Transverse colon (tissue), 4 donors: Measurements from ENCODE around the gene OOSP3. TPM values are rescaled to one million over a fixed set of nuclear protein-coding genes. Genes with fewer than 3 reads are reported as not detected.

Experiments
- DNase-seq: peaks from one replicate; pipeline ENCODE4 v3.0.0-alpha.2; 2019
- H3K27ac ChIP-seq, 4 donors: fragments of 200-600 bp; sonication (generic); 2 replicates each; pipeline ENCODE4 v1.5.1; 2016 to 2018; ENCODE audit warnings: inconsistent platforms in 4 of 4
- H3K27me3 ChIP-seq: fragments of 200-600 bp; sonication (generic); 2 replicates; pipeline ENCODE4 v1.5.1; 2017; ENCODE audit warnings: inconsistent platforms
- H3K36me3 ChIP-seq, 4 donors: fragments of 200-600 bp; sonication (generic); 2 replicates each; pipeline ENCODE4 v1.5.1; 2017 to 2019; ENCODE audit warnings: inconsistent platforms in 4 of 4
- H3K4me1 ChIP-seq, 4 donors: fragments of 200-600 bp; sonication (generic); 2 replicates each; pipeline ENCODE4 v1.5.1; 2017 to 2020; ENCODE audit warnings: inconsistent platforms in 4 of 4
- H3K4me3 ChIP-seq, 4 donors: fragments of 200-600 bp; sonication (generic); 1 replicate in 1 of 4; 2 replicates in 3 of 4; pipeline versions ENCODE4 v1.5.1 to v1.6.1; 2017 to 2019; ENCODE audit warnings: inconsistent platforms in 4 of 4
- H3K9me3 ChIP-seq, 2 donors: fragments of 200-600 bp; sonication (generic); 2 replicates each; pipeline ENCODE4 v1.5.1; 2017 to 2019; ENCODE audit warnings: inconsistent platforms in 2 of 2
- EP300 ChIP-seq: sonication (generic); formaldehyde crosslinking; IDR thresholded peaks from one replicate; pipeline ENCODE4 v1.6.1; 2017; ENCODE audit warnings: antibody characterized with exemption, low read depth
- POLR2A ChIP-seq: fragments of 450-650 bp; IDR thresholded peaks from one replicate; pipeline ENCODE4 v1.6.1; 2016; ENCODE audit warnings: antibody characterized with exemption, mild to moderate bottlenecking, moderate library complexity
- POLR2AphosphoS5 ChIP-seq, 3 donors: sonication (generic); formaldehyde crosslinking; IDR thresholded peaks; one replicate each; pipeline ENCODE4 v1.6.1; 2016; ENCODE audit warnings: antibody characterized with exemption in 3 of 3
- WGBS, 2 donors: methylation state at CpG; one replicate each; pipeline ENCODE4 v1.1.5; 2018; ENCODE audit warnings: low coverage in 1 of 2; 5-methylcytosine and 5-hydroxymethylcytosine counted together
- in situ Hi-C, 4 donors: fragments of 200-750 bp; cut with MboI; loops; one replicate each; pipeline versions ENCODE4 v1.15.0 to v1.15.1; 2017; ENCODE audit warnings: low sequenced_read_pairs in 3 of 4, low pct_ligation_motif_present in 1 of 4, low pct_unique_long_range_greater_than_20kb in 1 of 4
- intact Hi-C: fragments of 100-400 bp; cut with DNase I; formaldehyde crosslinking; loops from one replicate; pipeline ENCODE4 v1.15.1; 2023; ENCODE audit warnings: low total_unique reads
- total RNA-seq, 4 donors: library from RNA; depleted of rRNA; stranded (reverse); fragments of >200 nt; gene quantifications; one replicate each; pipeline ENCODE4 v1.1.0, GENCODE V29; 2016
- TF ChIP-seq, protein P1 (sequence below), 5 experiments: fragments of 200-600 bp in 3 of 5; fragments of 450-650 bp in 2 of 5; sonication (generic) in 3 of 5; IDR thresholded peaks; 1 replicate in 2 of 5; 2 replicates in 3 of 5; pipeline ENCODE4 v1.5.1; 2016 to 2017; ENCODE audit warnings: antibody characterized with exemption in 5 of 5, inconsistent platforms in 3 of 5, mild to moderate bottlenecking in 2 of 5, moderate library complexity in 1 of 5

Gene OOSP3
- total RNA-seq, 4 donors from 2014 or later, result not detected

DNA sequence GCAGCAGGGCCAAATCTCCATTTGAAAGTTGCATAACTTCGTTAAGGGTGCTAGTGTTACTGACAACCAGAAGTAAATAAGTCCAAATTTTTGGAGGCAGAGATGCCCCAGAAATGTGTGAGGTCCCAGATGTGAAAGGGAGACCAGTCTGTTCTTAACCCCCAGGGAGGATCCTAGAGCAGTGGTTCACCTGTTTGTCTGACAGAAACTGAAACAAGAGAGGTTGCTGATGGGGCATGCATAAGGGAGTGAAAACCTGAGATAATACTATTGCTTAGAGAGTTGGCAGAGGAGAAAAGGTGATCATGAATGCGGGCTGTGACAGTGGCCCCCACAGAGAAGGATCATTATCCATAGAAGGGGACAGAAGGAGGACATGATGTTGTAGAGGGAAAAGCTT, 37.1 kb upstream of the OOSP3 start:
- in situ Hi-C loops, result loop anchor here in 1 of 4 donors (25.0 kb wide), 1 partner anchor 296 kb away; no protein-coding TSS in a partner anchor
- no peak overlapping the region for H3K4me3 ChIP-seq
- TF ChIP-seq, protein P1, sequence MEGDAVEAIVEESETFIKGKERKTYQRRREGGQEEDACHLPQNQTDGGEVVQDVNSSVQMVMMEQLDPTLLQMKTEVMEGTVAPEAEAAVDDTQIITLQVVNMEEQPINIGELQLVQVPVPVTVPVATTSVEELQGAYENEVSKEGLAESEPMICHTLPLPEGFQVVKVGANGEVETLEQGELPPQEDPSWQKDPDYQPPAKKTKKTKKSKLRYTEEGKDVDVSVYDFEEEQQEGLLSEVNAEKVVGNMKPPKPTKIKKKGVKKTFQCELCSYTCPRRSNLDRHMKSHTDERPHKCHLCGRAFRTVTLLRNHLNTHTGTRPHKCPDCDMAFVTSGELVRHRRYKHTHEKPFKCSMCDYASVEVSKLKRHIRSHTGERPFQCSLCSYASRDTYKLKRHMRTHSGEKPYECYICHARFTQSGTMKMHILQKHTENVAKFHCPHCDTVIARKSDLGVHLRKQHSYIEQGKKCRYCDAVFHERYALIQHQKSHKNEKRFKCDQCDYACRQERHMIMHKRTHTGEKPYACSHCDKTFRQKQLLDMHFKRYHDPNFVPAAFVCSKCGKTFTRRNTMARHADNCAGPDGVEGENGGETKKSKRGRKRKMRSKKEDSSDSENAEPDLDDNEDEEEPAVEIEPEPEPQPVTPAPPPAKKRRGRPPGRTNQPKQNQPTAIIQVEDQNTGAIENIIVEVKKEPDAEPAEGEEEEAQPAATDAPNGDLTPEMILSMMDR (IDR thresholded peaks at IDR 0.05), result no peak
- TF ChIP-seq POLR2A (no peak), POLR2AphosphoS5 (IDR thresholded peaks at IDR 0.05) (no peak)
- intact Hi-C loops, result no loop called here
- no peaks in the 10 kb centered on the region for H3K9me3 ChIP-seq
- DNase-seq, result no peak
- H3K4me1 ChIP-seq, result peaks cover 0 to 6% (median 0%) of the 10 kb centered on the region in 4 donors
- WGBS, 2 donors, result 85 to 94% methylated on average over 2 of the region's 2 CpGs
- no peaks in the 10 kb centered on the region for H3K27me3 ChIP-seq
- no peaks in the 10 kb centered on the region for H3K36me3 ChIP-seq
- H3K27ac ChIP-seq, result no peak overlapping the region

DNA sequence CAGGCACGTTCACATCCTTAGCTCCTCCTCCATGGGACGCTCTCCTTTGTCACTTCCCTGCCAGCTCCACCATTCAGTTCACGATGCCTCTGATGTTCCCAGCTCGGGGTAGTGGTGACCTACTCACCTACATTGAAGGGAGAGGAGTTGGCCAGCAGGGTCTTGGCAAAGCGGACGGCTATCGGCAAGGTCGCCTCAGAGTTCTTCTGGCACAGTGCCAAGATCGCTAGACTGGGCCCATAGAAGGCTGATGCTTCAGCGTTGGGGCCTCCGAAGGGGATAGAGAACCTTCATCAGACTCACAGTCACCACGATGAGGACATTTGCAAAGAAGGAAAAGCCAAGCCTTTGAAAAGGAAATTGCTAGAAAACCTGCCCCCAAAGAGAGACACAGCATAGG, 36.3 kb upstream of the OOSP3 start:
- Histone ChIP-seq H3K4me3 (no peak overlapping the region), H3K9me3 (no peaks in the 10 kb centered on the region), H3K27me3 (no peaks in the 10 kb centered on the region), H3K27ac (no peak overlapping the region), H3K36me3 (no peaks in the 10 kb centered on the region), H3K4me1 (peaks cover 0 to 6% (median 0%) of the 10 kb centered on the region in 4 donors)
- intact Hi-C loops, result no loop called here
- TF ChIP-seq POLR2A (no peak), POLR2AphosphoS5 (IDR thresholded peaks at IDR 0.05) (no peak)
- TF ChIP-seq, protein P1 (IDR thresholded peaks at IDR 0.05), result no peak
- in situ Hi-C loops, result loop anchor here in 1 of 4 donors (25.0 kb wide), 1 partner anchor 295 kb away; no protein-coding TSS in a partner anchor
- WGBS, 2 donors, result 58 to 80% methylated on average over 4 to 12 of the region's 12 CpGs
- DNase-seq, result no peak

DNA sequence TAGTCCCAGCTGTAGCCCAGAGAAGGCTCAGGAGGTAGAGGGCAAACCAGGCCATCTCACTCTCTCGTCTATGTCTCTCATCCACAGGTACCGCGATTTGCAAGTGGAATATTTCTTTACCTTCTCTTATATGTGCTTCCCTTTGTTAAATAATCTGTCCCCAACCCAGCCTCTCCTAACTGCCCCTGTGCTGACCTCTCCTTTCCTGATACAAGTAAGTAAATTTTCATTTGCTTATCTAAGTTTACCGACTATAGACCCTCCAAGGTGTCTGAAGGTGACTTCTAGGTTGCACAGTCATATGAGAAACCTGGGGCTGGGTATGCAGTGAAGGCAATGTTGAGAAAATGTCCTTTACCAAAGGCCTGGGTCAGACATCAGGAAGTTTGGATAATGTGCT, 33.2 kb upstream of the OOSP3 start, which contains the start of gene CBLIF:
TSS of gene CBLIF (minus strand) at position 101 of the 400 bp plus-strand sequence. CDS start at position 55, 46 bp downstream.
- no peak within 1 kb of the TSS for H3K4me3 ChIP-seq
- H3K9me3 ChIP-seq, result no peaks in the 10 kb centered on the region
- intact Hi-C loops (no loop called here), in situ Hi-C loops (loop anchor here in 1 of 4 donors (25.0 kb wide), 1 partner anchor 292 kb away; no protein-coding TSS in a partner anchor)
- H3K36me3 ChIP-seq, result no peaks in the 10 kb centered on the region
- no peaks in the 10 kb centered on the region for H3K27me3 ChIP-seq
- DNase-seq, result no peak
- H3K27ac ChIP-seq, result no peak within 1 kb of the TSS
- no peak for TF ChIP-seq POLR2AphosphoS5 (IDR thresholded peaks at IDR 0.05)
- TF ChIP-seq, protein P1 (IDR thresholded peaks at IDR 0.05), result no peak
- H3K4me1 ChIP-seq, result peaks cover 0 to 10% (median 7%) of the 10 kb centered on the region in 4 donors
- 60 to 74% methylated on average over 4 of the region's 4 CpGs for whole genome bisulfite sequencing, 2 donors

DNA sequence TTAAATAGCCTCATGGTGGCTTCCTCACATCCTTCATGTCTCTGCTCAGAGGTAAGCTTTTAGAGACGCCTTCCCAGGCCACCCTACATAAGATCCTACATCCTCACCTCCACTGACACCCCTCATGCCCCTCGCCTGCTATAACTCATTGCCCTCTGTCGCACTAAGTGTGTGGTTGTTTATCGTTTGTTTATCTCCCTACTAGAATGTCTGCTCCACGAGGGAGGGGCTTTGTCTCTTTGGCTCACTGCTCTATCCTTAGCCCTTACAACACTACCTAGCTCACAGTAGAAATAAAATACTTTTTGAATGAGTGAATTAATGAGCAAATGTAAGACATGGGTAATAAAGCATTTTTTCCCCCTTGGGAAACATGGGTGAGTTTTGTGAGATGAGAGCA, 32.0 kb upstream of the OOSP3 start:
- no peak for DNase-seq
- H3K27ac ChIP-seq, result no peak overlapping the region
- H3K4me3 ChIP-seq, result no peak overlapping the region
- H3K4me1 ChIP-seq, result peaks cover 0 to 10% (median 7%) of the 10 kb centered on the region in 4 donors
- 47 to 53% methylated on average over 5 of the region's 5 CpGs for WGBS, 2 donors
- in situ Hi-C loops (loop anchor here in 1 of 4 donors (25.0 kb wide), 1 partner anchor 291 kb away; no protein-coding TSS in a partner anchor), intact Hi-C loops (no loop called here)
- H3K27me3 ChIP-seq, result no peaks in the 10 kb centered on the region
- H3K9me3 ChIP-seq, result no peaks in the 10 kb centered on the region
- no peaks in the 10 kb centered on the region for H3K36me3 ChIP-seq
- TF ChIP-seq POLR2AphosphoS5 (IDR thresholded peaks at IDR 0.05) (no peak), EP300 (no peak), POLR2A (no peak)
- TF ChIP-seq, protein P1 (IDR thresholded peaks at IDR 0.05), result no peak
